ENCODE results near the gene NRG3. TPM values are rescaled to one million over a fixed set of nuclear protein-coding genes. Genes with fewer than 3 reads are reported as not detected.

The NRG3 gene
- total and polyA plus RNA-seq, 3 donors from 2014 or later: 2.7 to 3.9 (median 2.7) TPM

- DNase-seq: no peak
- Histone ChIP-seq H3K9me3 (no peaks in the 10 kb centered on the region), H3K36me3 (ENCODE audit: low read depth, missing control alignments) (no peaks in the 10 kb centered on the region), H3K4me3 (no peak overlapping the region), H3K4me1 (no peaks in the 10 kb centered on the region), H3K27ac (no peak overlapping the region), H3K27me3 (no peaks in the 10 kb centered on the region)
- TF ChIP-seq POLR2A (IDR thresholded peaks at IDR 0.05) (no peak), CTCF (IDR thresholded peaks at IDR 0.05) (no peak)
- intact Hi-C loops (cut with DNase I; ENCODE audit: low total_unique reads): no loop called here
- 77 to 83% methylated on average over 2 of the region's 2 CpGs for WGBS, 2 donors
Measured at GRCh38 chr10:83017076-83017867, 1142.3 kb downstream of the NRG3 start.

DNA sequence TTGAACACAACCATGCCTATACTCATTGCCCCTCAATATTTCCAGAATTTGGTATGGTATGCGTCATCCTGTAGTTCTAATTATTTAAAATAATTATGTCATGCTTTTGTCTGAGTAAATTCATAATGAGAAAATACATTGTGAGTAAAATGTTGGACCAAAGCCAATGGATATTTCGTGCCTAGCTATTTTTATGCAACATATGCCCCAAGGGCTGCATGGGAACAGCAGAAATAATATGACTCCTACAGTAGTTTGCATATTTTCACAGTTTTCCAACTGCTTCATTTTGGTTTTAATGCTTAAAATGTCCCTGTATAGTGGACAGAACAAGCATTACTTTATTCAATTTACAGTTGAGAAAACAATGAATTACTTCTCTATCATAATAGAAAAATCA, 1148.7 kb downstream of the NRG3 start:
- intact Hi-C loops (cut with DNase I; ENCODE audit: low total_unique reads): no loop called here
- TF ChIP-seq POLR2A (IDR thresholded peaks at IDR 0.05) (no peak), CTCF (IDR thresholded peaks at IDR 0.05) (no peak)
- no peak overlapping the region for H3K4me3 ChIP-seq
- DNase-seq: no peak
- H3K4me1 ChIP-seq: no peaks in the 10 kb centered on the region
- H3K9me3 ChIP-seq: no peaks in the 10 kb centered on the region
- WGBS, 2 donors: 70 to 71% methylated on average over 2 of the region's 2 CpGs
- no peak overlapping the region for H3K27ac ChIP-seq
- H3K27me3 ChIP-seq: no peaks in the 10 kb centered on the region
- no peaks in the 10 kb centered on the region for H3K36me3 ChIP-seq (ENCODE audit: low read depth, missing control alignments)

Small RNAs within 50 kb of the gene (small RNA-seq; reads per million reads assigned to genes)
- gene RNU6-441P: 0 reads per million in 2 donors

Data from testis (tissue), 3 donors.